ENCODE data around the gene ASPHD2. TPM values are rescaled to one million over a fixed set of nuclear protein-coding genes. Genes with fewer than 3 reads are reported as not detected.

The ASPHD2 gene
- total RNA-seq, 1 experiment from 2014 or later: 7.1 TPM

DNA sequence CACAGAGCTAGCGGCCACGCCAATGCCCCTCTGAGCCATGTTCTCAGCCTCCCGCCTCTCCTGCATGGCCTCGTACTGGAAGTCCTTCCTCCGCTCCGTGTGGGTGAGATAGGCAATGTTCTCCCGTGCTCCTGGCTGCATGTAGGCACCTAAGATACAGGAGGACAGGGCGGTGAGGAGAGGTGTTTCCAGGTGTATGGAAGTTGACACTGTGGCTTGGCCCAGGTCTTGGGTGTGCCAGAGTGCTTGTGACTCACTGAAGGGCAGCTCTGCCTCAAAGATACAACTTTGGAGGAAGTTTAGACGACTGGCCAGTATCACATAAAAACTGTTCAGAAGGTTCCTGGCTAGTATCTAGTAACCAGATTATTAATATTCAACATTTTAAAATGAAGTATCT lies 63.2 kb downstream of the ASPHD2 start:
- H4K5ac ChIP-seq (ENCODE audit: insufficient read length, low read depth, low read length): no peak overlapping the region
- WGBS (ENCODE audit: extremely low coverage, insufficient read length, low lambda C conversion rate): no CpG with 5 or more reads among the region's 9 CpGs
- H3K27me3 ChIP-seq (ENCODE audit: insufficient read depth, low read length): no peaks in the 10 kb centered on the region
- H2AFZ ChIP-seq (ENCODE audit: low read length): no peak overlapping the region
- H3K14ac ChIP-seq (ENCODE audit: insufficient read depth, low read length): no peak overlapping the region
- no peaks in the 10 kb centered on the region for H3K4me1 ChIP-seq (ENCODE audit: insufficient read depth, low read length)
- no peak overlapping the region for H2BK120ac ChIP-seq (ENCODE audit: low read depth, low read length, poor library complexity, severe bottlenecking)
- H2BK12ac ChIP-seq (ENCODE audit: insufficient read length, low read depth, low read length): no peak overlapping the region
- H4K91ac ChIP-seq (ENCODE audit: insufficient read length, low read depth, low read length): no peak overlapping the region
- H3K79me1 ChIP-seq (ENCODE audit: insufficient read depth, low read depth, low read length, poor library complexity, severe bottlenecking): no peaks in the 10 kb centered on the region
- no peak overlapping the region for H3K4me2 ChIP-seq (ENCODE audit: insufficient read depth, insufficient read length, low read length)
- Mint-ChIP-seq H3K27me3 (ENCODE audit: low read depth) (no peaks in the 10 kb centered on the region), H3K36me3 (ENCODE audit: insufficient read depth in 1 of 3, low read depth in 3 of 3) (peaks cover 38 to 92% (median 79%) of the 10 kb centered on the region in 3 experiments; a peak in 6 of 7 replicates), H3K27ac (no peak overlapping the region), H3K9me3 (no peaks in the 10 kb centered on the region), H3K4me1 (no peaks in the 10 kb centered on the region), H3K4me3 (no peak overlapping the region)
- H2BK15ac ChIP-seq (ENCODE audit: low read depth, low read length): no peak overlapping the region
- H3K27ac ChIP-seq (ENCODE audit: insufficient read length, low read depth, low read length): no peak overlapping the region
- no peaks in the 10 kb centered on the region for H3K79me2 ChIP-seq (ENCODE audit: insufficient read depth, low read length)
- H3K9me3 ChIP-seq (ENCODE audit: control insufficient read depth, low read depth, low read length): no peaks in the 10 kb centered on the region
- no peak overlapping the region for H2BK20ac ChIP-seq (ENCODE audit: low read depth, low read length, poor library complexity, severe bottlenecking)
- H3K9ac ChIP-seq (ENCODE audit: extremely low read depth, insufficient read length, low read length): no peak overlapping the region
- no peak overlapping the region for H3K56ac ChIP-seq (ENCODE audit: insufficient read length, low read depth, low read length)
- H3K23ac ChIP-seq (ENCODE audit: insufficient read length, low read depth, low read length): no peak overlapping the region
- H3K23me2 ChIP-seq (ENCODE audit: insufficient read length, low read depth, low read length, poor library complexity, severe bottlenecking): no peaks in the 10 kb centered on the region
- no peak overlapping the region for H2AK5ac ChIP-seq (ENCODE audit: insufficient read length, low read length)
- H3K4ac ChIP-seq (ENCODE audit: low read depth, low read length): no peak overlapping the region
- H4K8ac ChIP-seq (replicated peaks; ENCODE audit: insufficient read length, low read depth, low read length): no peak overlapping the region
- TF ChIP-seq, protein P1, sequence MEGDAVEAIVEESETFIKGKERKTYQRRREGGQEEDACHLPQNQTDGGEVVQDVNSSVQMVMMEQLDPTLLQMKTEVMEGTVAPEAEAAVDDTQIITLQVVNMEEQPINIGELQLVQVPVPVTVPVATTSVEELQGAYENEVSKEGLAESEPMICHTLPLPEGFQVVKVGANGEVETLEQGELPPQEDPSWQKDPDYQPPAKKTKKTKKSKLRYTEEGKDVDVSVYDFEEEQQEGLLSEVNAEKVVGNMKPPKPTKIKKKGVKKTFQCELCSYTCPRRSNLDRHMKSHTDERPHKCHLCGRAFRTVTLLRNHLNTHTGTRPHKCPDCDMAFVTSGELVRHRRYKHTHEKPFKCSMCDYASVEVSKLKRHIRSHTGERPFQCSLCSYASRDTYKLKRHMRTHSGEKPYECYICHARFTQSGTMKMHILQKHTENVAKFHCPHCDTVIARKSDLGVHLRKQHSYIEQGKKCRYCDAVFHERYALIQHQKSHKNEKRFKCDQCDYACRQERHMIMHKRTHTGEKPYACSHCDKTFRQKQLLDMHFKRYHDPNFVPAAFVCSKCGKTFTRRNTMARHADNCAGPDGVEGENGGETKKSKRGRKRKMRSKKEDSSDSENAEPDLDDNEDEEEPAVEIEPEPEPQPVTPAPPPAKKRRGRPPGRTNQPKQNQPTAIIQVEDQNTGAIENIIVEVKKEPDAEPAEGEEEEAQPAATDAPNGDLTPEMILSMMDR (conservative IDR thresholded peaks at IDR 0.05): no peak
- no peak for DNase-seq
- no peaks in the 10 kb centered on the region for H4K20me1 ChIP-seq (ENCODE audit: control insufficient read depth, insufficient read depth, insufficient read length)
- H3K18ac ChIP-seq (ENCODE audit: insufficient read length, low read depth, low read length): no peak overlapping the region
- H2BK5ac ChIP-seq (ENCODE audit: insufficient read length, low read length): no peak overlapping the region
- no peak overlapping the region for H3T11ph ChIP-seq (ENCODE audit: low read length)
